GM21737 (cell line): ENCODE results near the gene LRP1B.

ENCODE experiments used
- ATAC-seq: cut with Tn5 transposase; IDR thresholded peaks from one replicate; pipeline ENCODE4 v1.9.1; 2021; ENCODE audit warnings: mild to moderate bottlenecking, moderate library complexity; ENCODE audit not compliant: unreplicated experiment

LRP1B gene

DNA sequence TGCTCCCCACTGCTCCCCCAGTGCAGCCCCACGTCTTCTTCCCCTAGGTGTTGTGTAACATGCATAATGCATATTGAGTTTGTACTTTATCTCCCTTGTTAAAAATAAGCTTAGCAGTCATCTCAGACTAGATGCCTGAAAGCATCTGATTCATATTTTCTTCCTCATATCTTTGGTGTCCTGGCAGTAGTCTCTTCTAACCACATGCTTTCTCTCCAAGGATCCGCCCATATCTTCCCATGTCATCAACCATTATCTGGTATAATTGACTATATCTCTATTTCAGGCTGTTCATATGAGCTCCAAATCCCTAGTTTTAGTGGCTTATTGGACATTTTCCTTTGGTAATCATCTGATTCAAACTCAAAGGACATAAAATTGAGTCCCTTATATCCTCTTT is 426.3 kb downstream of the LRP1B start:
- ATAC-seq: no peak

GRCh38 chr2:141703501-141703900 is 427.3 kb downstream of the LRP1B start:
- ATAC-seq: no peak

- ATAC-seq: no peak
Observed at GRCh38 chr2:141701618-141702017, 429.2 kb downstream of the LRP1B start.

DNA sequence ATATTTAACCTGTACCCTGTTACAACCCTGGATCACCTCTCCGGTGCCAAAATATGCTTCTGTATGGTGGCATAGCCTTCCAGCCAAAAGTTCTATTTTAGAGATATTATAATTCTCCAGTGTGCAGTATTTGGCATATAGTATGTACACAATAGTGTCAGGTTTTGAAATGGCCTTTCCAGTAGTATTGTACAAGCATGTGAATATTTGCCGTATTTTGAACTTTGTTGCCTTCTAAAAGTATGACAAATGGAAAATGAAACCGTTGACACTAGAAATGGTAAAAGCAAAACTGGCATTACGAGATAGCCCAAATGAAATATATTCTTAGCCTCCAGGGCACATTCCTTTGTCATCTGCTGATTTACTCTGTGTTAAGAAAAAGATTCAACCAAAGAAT is 431.2 kb downstream of the LRP1B start:
- ATAC-seq: no peak

DNA sequence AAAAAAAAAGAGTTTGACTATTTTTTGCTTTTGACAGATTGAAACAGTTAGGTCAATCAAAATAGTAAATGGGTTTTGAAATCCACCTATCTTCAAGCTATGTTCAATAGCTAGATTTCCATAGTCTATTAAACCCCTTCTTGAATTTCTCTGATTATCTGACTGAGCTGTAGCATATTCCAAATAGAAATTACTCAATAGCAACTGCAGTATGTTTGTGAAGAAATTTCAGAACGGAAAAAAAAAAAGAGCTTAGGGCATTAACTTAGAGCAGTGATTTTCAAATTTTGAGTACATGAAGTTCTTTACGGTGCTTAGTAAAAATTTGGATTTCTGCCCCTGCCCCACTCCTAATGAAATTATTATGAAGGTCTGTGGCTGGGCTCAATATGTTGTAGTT is 432.3 kb downstream of the LRP1B start:
- no peak for ATAC-seq

DNA sequence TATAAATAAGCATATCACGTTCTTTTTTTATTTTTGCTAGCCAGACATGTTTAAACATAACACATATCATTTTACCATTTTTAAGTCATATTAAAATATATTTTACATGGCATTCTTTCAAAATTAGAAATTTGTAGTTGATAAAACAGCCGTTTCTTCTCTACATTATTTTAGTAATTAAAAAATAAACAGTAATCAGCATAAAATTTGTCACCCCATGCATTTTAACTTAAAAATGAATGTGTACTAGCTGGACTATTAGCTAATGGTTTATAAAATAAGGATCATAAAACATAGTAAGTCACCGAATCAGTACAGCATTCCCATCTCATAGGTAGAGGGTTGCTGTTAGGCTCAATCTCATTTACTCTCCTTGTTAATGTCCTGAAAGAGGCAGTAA is 433.8 kb downstream of the LRP1B start:
- ATAC-seq: no peak

DNA sequence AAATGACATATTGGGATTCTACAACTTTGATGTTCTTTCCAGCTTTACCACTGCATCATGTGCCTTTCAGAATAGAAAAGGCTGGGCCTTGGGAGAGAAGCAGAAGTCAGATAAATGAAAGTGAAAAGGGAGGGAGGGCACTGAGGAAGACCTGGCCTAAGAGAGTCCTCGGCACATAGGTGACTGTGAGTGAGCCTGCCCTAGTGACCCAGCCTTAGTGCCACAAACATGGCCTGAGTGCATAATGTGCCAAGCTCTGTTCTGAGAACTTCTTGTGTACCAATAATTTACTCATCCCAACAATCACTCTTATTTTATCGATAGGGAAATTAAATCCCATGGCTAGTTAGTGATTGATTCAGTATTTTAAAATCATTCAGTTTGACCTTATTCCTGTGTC is 436.6 kb downstream of the LRP1B start:
- no peak for ATAC-seq

DNA sequence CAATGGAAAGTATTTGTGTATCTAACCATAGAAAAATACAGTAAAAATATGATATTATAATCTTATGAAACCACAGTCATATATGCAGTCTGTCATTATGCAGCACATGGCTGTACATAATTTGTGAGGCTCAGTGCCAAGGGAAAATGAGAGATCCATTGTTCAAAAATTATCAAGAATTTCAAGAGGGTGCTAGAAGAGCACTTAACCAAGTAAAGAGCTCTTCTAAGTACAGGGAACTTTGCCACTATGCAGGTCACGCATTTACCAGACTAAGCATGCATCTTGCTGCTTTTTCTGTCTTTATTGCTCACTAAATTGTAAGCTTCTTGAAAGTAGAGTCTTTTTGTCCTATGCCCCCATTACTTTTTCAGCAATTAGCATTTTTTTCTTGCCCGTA is 438.0 kb downstream of the LRP1B start:
- ATAC-seq: no peak

DNA sequence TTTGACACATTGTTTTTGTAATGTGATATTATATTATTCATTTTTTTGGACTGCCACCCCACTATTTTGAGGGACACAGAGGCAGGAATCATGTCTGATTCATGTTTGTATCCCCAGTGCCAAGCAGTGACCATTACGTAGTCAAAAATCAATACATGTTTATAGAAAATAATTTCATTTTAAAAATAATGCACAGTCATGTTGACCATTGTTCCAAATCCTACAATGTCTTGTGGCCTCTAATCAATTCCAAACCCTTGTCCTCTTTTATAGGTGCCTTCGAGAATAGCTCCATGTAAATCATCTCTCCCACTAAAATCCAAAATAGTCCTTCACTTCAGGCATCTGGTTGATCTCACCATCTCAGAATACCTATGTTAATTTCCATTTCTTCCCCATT is 454.7 kb downstream of the LRP1B start:
- no peak for ATAC-seq

DNA sequence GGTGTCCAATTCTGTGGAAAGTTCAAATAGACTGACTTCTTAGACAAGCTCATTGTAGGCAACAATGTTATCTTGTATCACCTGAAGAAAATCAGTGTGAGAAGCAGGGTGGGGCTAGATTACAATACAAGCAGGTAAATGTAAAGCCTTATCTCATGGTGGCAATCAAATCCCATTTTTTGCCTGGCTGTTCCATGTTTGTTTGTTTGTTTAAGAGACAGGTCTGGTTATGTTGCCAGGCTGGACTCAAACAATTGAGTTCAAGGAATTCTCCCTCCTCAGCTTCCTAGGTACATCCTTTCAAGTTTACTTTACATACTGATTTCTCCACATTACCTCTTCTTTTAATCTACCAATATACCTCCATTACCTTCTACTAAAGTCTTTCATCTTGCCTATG is 464.6 kb downstream of the LRP1B start:
- no peak for ATAC-seq

DNA sequence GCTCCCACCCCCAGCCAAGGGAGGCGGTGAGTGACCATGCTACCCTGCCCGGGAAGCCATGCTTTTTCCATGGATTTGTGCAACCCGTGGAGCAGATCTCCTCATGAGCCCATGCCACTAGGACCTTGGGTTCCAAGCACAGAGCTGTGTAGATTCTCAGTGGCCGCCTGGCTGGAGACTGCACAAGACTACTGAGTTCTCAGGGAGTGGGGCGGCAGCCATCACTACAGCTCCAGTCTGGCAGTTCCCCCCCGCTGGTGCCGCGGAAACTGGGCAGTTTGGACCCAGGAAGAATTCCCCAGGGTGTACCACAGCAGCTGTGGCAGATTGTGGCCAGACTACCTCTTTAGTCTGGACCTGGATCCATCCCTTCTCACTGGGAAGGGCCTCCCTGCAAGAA is 470.6 kb downstream of the LRP1B start:
- ATAC-seq: no peak

GRCh38 chr2:141654311-141654710 is 476.5 kb downstream of the LRP1B start:
- no peak for ATAC-seq

- no peak for ATAC-seq
Observed at GRCh38 chr2:141653184-141653583, 477.6 kb downstream of the LRP1B start.

DNA sequence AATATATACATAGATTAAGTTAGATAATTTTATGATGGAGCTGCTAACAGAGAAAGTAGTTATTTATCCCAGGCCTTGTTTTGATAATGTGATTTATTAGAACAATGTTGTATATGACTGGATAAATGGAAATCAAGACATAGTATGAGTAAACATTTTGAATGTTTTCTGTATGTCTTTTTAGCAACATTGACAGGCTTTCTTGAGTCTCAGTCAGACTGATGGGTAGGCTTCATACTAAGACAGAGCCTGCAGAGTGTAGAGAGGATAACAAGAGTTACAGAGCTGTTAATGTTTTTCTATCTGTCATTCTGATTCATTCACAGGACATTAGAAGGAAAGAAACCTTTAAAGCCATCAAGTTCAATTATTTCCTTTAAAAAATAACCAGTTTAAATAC is 478.5 kb downstream of the LRP1B start:
- no peak for ATAC-seq

DNA sequence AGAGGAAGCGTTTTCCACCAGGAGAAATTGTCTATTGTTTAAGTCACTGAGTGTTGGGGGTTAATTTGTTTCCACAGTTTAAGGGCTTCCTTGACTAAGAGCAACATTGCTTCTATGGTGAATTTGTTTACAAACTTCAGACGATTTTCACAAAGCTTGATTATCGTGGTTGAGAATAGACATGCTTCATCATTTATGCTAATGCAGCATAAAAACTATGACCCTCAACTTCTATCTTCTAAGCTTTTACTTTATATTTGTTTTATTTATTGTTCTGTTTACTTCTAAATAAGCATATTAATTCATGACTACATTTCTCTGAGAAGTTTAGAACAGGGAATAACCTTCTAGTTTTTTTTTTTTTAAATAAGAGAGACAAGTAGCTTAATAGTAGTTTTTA is 483.5 kb downstream of the LRP1B start:
- ATAC-seq: no peak

DNA sequence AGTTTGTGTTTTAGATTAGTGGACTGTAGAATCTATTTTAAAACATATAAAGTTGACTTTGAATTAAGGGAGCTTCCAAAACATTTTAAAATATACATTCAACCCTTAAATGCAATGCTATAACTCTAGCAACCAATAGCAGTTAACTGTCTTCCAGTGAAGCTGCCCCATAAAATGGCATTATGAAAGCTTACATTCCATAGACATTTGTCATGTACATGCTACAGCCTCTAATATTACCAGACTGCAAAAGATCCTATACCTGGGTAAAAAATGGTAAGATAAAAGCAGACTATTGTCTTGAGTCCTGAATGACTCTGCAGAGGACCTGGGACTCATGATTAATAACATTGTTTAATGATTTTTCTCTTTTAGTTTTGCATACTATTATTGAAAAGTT is 489.4 kb downstream of the LRP1B start:
- no peak for ATAC-seq

- no peak for ATAC-seq
Observed at GRCh38 chr2:141639809-141640208, 491.0 kb downstream of the LRP1B start.

GRCh38 chr2:141633132-141633531 is 497.7 kb downstream of the LRP1B start:
- no peak for ATAC-seq

DNA sequence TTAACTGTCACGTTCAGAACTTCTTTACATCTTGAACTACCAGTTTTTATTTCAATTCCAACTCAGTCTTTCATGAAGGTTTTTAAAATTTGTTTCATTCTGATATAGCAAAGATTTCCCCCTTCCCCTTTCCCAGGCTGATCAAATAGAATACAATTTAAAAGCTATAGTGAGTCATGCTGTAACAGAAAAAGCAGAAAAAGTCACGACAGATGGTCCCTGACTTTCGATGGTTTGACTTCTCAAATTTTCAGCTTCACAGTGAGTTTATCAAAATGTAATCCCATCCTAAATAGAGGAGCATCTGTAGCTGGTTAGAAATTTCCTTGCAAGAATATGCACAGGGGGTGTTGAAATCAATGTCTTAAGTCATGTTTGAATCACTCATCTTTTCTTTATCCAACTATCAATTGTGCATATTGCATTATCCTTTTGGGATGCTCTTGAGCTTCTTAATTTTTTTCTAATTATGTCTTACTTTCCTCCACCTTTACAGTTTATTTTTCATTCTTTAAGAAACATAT is 500.3 kb downstream of the LRP1B start:
- ATAC-seq: no peak

GRCh38 chr2:141620372-141620771 is 510.4 kb downstream of the LRP1B start:
- ATAC-seq: no peak

DNA sequence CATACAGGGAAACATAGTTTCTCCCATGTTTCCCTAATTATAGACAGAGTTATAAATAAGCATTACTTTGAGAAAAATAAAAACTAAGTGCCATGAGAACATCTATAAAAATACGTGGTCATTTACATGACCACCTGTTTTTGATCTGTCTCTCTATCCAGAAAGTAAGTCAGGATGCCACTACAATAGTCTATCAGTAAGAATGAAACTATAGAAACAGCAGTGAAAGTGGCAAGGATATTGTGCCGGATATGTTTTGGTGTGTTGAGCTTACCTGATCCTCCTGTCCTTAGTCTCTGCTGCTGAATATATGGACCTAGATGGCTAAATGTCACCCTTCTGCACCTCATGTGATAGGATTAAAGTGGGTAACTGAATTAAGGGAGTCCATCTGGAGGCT is 512.4 kb downstream of the LRP1B start:
- ATAC-seq: no peak

DNA sequence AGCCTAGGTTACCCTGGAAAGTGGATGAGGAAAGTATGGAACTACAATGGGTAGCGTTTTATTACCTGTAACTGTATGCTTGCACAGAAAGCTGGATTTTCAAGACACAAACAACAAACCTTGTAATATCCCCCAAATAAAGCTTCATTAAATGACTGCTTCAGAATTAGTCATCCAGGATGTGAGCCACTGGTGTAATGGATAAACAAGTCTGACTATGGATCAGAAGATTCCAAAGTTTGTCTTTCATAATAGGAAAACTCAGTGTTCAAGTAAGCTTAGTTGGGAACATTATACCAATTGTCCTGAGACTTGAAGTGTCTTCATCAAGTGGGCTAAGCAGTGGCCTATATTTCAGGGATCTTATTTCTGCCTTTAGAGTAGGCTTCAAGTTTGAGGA is 518.8 kb downstream of the LRP1B start:
- ATAC-seq: no peak

GRCh38 chr2:141611176-141611571 is 519.6 kb downstream of the LRP1B start:
- ATAC-seq: no peak
